SK-N-SH (cell line): ENCODE results near the gene MVB12B. TPM values are rescaled to one million over a fixed set of nuclear protein-coding genes. Genes with fewer than 3 reads are reported as not detected.

ENCODE experiments used
- CTCF ChIA-PET: fragments of 300-600, 350-600 bp; formaldehyde crosslinking; extraction: SDS; loops from one replicate; lab custom pipeline; 2021; lab: Yijun Ruan, JAX
- POLR2A ChIA-PET: fragments of 350-600 bp; sonication (Branson Sonifier 250); formaldehyde crosslinking; extraction: SDS; loops from one replicate; lab custom pipeline; 2020; ENCODE audit warnings: antibody characterized with exemption, inconsistent platforms; lab: Yijun Ruan, JAX
- DNase-seq: peaks from one replicate; pipeline ENCODE4 v3.0.0; 2012
- H2AFZ ChIP-seq: fragments of 200-600 bp; sonication (generic); 2 replicates; pipeline ENCODE4 v1.8.1; 2016; ENCODE audit warnings: antibody characterized with exemption, mild to moderate bottlenecking, low read depth
- H3F3A ChIP-seq: fragments of 200-600 bp; sonication (generic); replicated peaks from 2 replicates; pipeline ENCODE3; 2016; ENCODE audit warnings: antibody characterized with exemption, mild to moderate bottlenecking; ENCODE audit not compliant: insufficient read depth
- H3K27ac ChIP-seq, 2 experiments: fragments of 200-500 bp in 1 of 2; fragments of 200-600 bp in 1 of 2; sonication (Bioruptor generic) in 1 of 2; sonication (generic), shearing (Covaris generic) in 1 of 2; 2 replicates each; pipeline versions ENCODE4 v1.5.1 to v1.6.1; 2014 to 2016; ENCODE audit warnings: low read depth in 2 of 2, inconsistent platforms in 1 of 2, low read length in 1 of 2, mild to moderate bottlenecking in 1 of 2, mixed read lengths in 1 of 2
- H3K27me3 ChIP-seq: fragments of 200-600 bp; sonication (generic), shearing (Covaris generic); 2 replicates; pipeline ENCODE4 v1.6.1; 2016; ENCODE audit warnings: mixed run types; ENCODE audit not compliant: insufficient read depth
- H3K36me3 ChIP-seq, 2 experiments: fragments of 200-500 bp in 1 of 2; fragments of 200-600 bp in 1 of 2; sonication (Bioruptor generic) in 1 of 2; sonication (generic) in 1 of 2; replicated peaks in 1 of 2; 2 replicates each; pipeline versions ENCODE3 to v1.5.1; 2014 to 2016; ENCODE audit warnings: low read length in 1 of 2, mild to moderate bottlenecking in 1 of 2; ENCODE audit not compliant: insufficient read depth in 2 of 2, control insufficient read depth in 1 of 2
- H3K4me1 ChIP-seq, 2 experiments: fragments of 200-500 bp in 1 of 2; fragments of 200-600 bp in 1 of 2; sonication (Bioruptor generic) in 1 of 2; sonication (generic), shearing (Covaris generic) in 1 of 2; 2 replicates each; pipeline versions ENCODE4 v1.5.1 to v1.6.1; 2014 to 2016; ENCODE audit warnings: low read depth in 1 of 2, low read length in 1 of 2, mixed run types in 1 of 2; ENCODE audit not compliant: insufficient read depth in 2 of 2, control insufficient read depth in 1 of 2
- H3K4me2 ChIP-seq: fragments of 200-600 bp; sonication (generic), shearing (Covaris generic); 2 replicates; pipeline ENCODE4 v1.6.1; 2017; ENCODE audit warnings: mixed run types
- H3K4me3 ChIP-seq, 2 experiments: fragments of 200-500 bp in 1 of 2; fragments of 200-600 bp in 1 of 2; sonication (Bioruptor generic) in 1 of 2; sonication (generic), shearing (Covaris generic) in 1 of 2; 2 replicates each; pipeline versions ENCODE4 v1.5.1 to v1.8.1; 2014 to 2016; ENCODE audit warnings: low read depth in 2 of 2, inconsistent platforms in 1 of 2, low read length in 1 of 2, mild to moderate bottlenecking in 1 of 2, mixed read lengths in 1 of 2, moderate library complexity in 1 of 2
- H3K79me2 ChIP-seq: fragments of 200-600 bp; sonication (generic); 2 replicates; pipeline ENCODE4 v1.8.1; 2017; ENCODE audit warnings: mild to moderate bottlenecking; ENCODE audit not compliant: insufficient read depth
- H3K9ac ChIP-seq: fragments of 200-600 bp; sonication (generic); 2 replicates; pipeline ENCODE4 v1.6.1; 2017; ENCODE audit warnings: mixed run types
- H3K9me2 ChIP-seq: fragments of 200-600 bp; sonication (generic); 2 replicates; pipeline ENCODE4 v1.6.1; 2017; ENCODE audit warnings: mixed run types
- H3K9me3 ChIP-seq: fragments of 200-600 bp; sonication (generic); 2 replicates; pipeline ENCODE4 v1.6.1; 2017; ENCODE audit warnings: mixed run types, mild to moderate bottlenecking, moderate library complexity
- H4K20me1 ChIP-seq: fragments of 200-600 bp; sonication (generic); 2 replicates; pipeline ENCODE4 v1.6.1; 2017; ENCODE audit warnings: mild to moderate bottlenecking, mixed run types; ENCODE audit not compliant: insufficient read depth
- CHD2 ChIP-seq: fragments of 150-350 bp; IDR thresholded peaks from 2 replicates; pipeline ENCODE4 v1.6.1; 2018; ENCODE audit warnings: low read length; ENCODE audit not compliant: partially characterized antibody
- ELF1 ChIP-seq: IDR thresholded peaks from 2 replicates; pipeline ENCODE4 v1.4.0; 2012
- EP300 ChIP-seq, 2 experiments: IDR thresholded peaks; 2 replicates each; pipeline versions ENCODE4 v1.4.0 to v1.6.1; 2012; ENCODE audit warnings: borderline replicate concordance in 1 of 2, low read depth in 1 of 2, low read length in 1 of 2
- GATA2 ChIP-seq: sonication (generic); formaldehyde crosslinking; IDR thresholded peaks from 2 replicates; pipeline ENCODE4 v1.5.0; 2020; ENCODE audit warnings: mild to moderate bottlenecking, missing genetic modification reagents
- IRF3 ChIP-seq: fragments of 150-350 bp; IDR thresholded peaks from 2 replicates; pipeline ENCODE4 v1.6.1; 2016; ENCODE audit warnings: mild to moderate bottlenecking, low read depth, low read length
- MXI1 ChIP-seq: IDR thresholded peaks from 2 replicates; pipeline ENCODE4 v1.6.1; 2012; ENCODE audit warnings: mild to moderate bottlenecking, low read depth, low read length, improper control_type of control experiment
- NFIC ChIP-seq: IDR thresholded peaks from 2 replicates; pipeline ENCODE4 v1.4.0; 2012; ENCODE audit warnings: borderline replicate concordance
- POLR2AphosphoS5 ChIP-seq: IDR thresholded peaks from 2 replicates; pipeline ENCODE4 v1.6.1; 2012; ENCODE audit warnings: low read depth, low read length
- RAD21 ChIP-seq: IDR thresholded peaks from 2 replicates; pipeline ENCODE4 v1.6.1; 2012; ENCODE audit warnings: mild to moderate bottlenecking, low read length
- RXRA ChIP-seq: IDR thresholded peaks from 2 replicates; pipeline ENCODE4 v1.4.0; 2012; ENCODE audit warnings: low read depth, mild to moderate bottlenecking, borderline replicate concordance
- TAF1 ChIP-seq: IDR thresholded peaks from 2 replicates; pipeline ENCODE4 v1.6.1; 2012; ENCODE audit warnings: low read depth, mild to moderate bottlenecking, low read length, moderate library complexity, borderline replicate concordance
- USF1 ChIP-seq: IDR thresholded peaks from 2 replicates; pipeline ENCODE4 v1.4.0; 2012; ENCODE audit warnings: low read depth, borderline replicate concordance
- YY1 ChIP-seq: IDR thresholded peaks from 2 replicates; pipeline ENCODE4 v1.4.0; 2012; ENCODE audit warnings: low read depth, mild to moderate bottlenecking
- WGBS: methylation state at CpG from one replicate; pipeline ENCODE4 v1.1.6; 2017; ENCODE audit warnings: low lambda C conversion rate; 5-methylcytosine and 5-hydroxymethylcytosine counted together
- polyA plus RNA-seq, 3 experiments: library from polyadenylated mRNA; depleted of rRNA; stranded (reverse); fragments of >200 nt; gene quantifications; 2 replicates each; pipeline ENCODE4 v1.2.3, GENCODE V29; 2012
- TF ChIP-seq, protein P1 (sequence below): IDR thresholded peaks from 2 replicates; pipeline ENCODE4; 2012
- TF ChIP-seq, protein P2 (sequence below): IDR thresholded peaks from 2 replicates; pipeline ENCODE4 v1.4.0; 2012; ENCODE audit warnings: low read depth, borderline replicate concordance

MVB12B gene
- polyA plus RNA-seq, 1 of the 3 experiments (the other 2 are of a cell fraction) = 5.1 TPM

DNA sequence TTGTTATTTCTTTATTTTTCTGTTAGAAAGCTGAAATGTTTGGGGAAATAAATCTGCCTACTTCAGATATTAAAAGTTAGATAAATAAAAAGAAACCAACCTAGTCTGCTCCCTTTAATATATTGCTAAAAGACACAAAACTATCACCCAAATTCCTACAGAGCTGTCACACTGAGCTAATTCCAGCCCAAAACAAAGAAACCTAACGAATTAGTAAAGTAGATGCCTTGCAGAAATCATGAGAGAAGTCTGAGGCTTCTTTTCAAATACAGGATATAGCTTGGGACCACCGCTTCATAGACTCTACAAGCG is 164.9 kb downstream of the MVB12B start (continued):
- TF ChIP-seq RAD21 (no peak), POLR2AphosphoS5 (no peak), IRF3 (no peak)

- TF ChIP-seq MXI1 (no peak), YY1 (no peak), CHD2 (no peak), ELF1 (no peak), RXRA (no peak), TAF1 (no peak), USF1 (no peak), RAD21 (no peak), GATA2 (no peak), EP300 (IDR thresholded peaks at IDR 0.05; ENCODE audit: borderline replicate concordance in 1 of 2, low read depth in 1 of 2, low read length in 1 of 2) (no peak), NFIC (no peak)
- TF ChIP-seq, protein P1, sequence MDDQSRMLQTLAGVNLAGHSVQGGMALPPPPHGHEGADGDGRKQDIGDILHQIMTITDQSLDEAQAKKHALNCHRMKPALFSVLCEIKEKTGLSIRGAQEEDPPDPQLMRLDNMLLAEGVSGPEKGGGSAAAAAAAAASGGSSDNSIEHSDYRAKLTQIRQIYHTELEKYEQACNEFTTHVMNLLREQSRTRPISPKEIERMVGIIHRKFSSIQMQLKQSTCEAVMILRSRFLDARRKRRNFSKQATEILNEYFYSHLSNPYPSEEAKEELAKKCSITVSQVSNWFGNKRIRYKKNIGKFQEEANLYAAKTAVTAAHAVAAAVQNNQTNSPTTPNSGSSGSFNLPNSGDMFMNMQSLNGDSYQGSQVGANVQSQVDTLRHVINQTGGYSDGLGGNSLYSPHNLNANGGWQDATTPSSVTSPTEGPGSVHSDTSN = no peak
- TF ChIP-seq, protein P2, sequence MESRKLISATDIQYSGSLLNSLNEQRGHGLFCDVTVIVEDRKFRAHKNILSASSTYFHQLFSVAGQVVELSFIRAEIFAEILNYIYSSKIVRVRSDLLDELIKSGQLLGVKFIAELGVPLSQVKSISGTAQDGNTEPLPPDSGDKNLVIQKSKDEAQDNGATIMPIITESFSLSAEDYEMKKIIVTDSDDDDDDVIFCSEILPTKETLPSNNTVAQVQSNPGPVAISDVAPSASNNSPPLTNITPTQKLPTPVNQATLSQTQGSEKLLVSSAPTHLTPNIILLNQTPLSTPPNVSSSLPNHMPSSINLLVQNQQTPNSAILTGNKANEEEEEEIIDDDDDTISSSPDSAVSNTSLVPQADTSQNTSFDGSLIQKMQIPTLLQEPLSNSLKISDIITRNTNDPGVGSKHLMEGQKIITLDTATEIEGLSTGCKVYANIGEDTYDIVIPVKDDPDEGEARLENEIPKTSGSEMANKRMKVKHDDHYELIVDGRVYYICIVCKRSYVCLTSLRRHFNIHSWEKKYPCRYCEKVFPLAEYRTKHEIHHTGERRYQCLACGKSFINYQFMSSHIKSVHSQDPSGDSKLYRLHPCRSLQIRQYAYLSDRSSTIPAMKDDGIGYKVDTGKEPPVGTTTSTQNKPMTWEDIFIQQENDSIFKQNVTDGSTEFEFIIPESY = no peak
- no peak overlapping the region for H3K27ac ChIP-seq
- WGBS = 80% methylated on average over 10 of the region's 10 CpGs
- CTCF ChIA-PET = interaction anchor here (0.6 to 16.1 kb wide), 81 partner anchors 9 to 1236 kb away, joined by 3 to 739 read pairs (median 4); no protein-coding TSS in a partner anchor
- no peaks in the 10 kb centered on the region for H3K9me2 ChIP-seq
- no peaks in the 10 kb centered on the region for H4K20me1 ChIP-seq
- H2AFZ ChIP-seq = no peak overlapping the region
- DNase-seq = no peak
- no peaks in the 10 kb centered on the region for H3K27me3 ChIP-seq
- POLR2A ChIA-PET = no interaction called here
- H3K4me1 ChIP-seq = no peaks in the 10 kb centered on the region; a peak in 1 of 4 replicates
- H3K4me3 ChIP-seq = no peak overlapping the region
- no peaks in the 10 kb centered on the region for H3K9me3 ChIP-seq
- no peak overlapping the region for H3K4me2 ChIP-seq
- H3K9ac ChIP-seq = no peak overlapping the region
- H3K36me3 ChIP-seq = no peaks in the 10 kb centered on the region
- H3K79me2 ChIP-seq = no peaks in the 10 kb centered on the region
- H3F3A ChIP-seq = no peaks in the 10 kb centered on the region
Observed at GRCh38 chr9:126491949-126492348, 165.3 kb downstream of the MVB12B start.
